Suppressor macrophage (primary cell): Measurements from ENCODE around the gene PDZRN3.

Experiments used
- DNase-seq, 4 experiments: peaks; one replicate each; pipeline ENCODE4 v3.0.0-alpha.2; 2020 to 2022

Gene PDZRN3

GRCh38 chr3:73555076-73555475, 69.7 kb downstream of the PDZRN3 start:
- no peak for DNase-seq

GRCh38 chr3:73552700-73553099, 72.0 kb downstream of the PDZRN3 start:
- DNase-seq: no peak

GRCh38 chr3:73550032-73550431, 74.7 kb downstream of the PDZRN3 start:
- DNase-seq: no peak

GRCh38 chr3:73549051-73549600, 75.6 kb downstream of the PDZRN3 start:
- DNase-seq: no peak

- DNase-seq: no peak
Observed at GRCh38 chr3:73548436-73548835, 76.3 kb downstream of the PDZRN3 start.

- no peak for DNase-seq
Observed at GRCh38 chr3:73547427-73548248, 77.1 kb downstream of the PDZRN3 start.

- no peak for DNase-seq
Observed at GRCh38 chr3:73546961-73547360, 77.8 kb downstream of the PDZRN3 start.

- DNase-seq: no peak
Observed at GRCh38 chr3:73543412-73543811, 81.3 kb downstream of the PDZRN3 start.

GRCh38 chr3:73542136-73542535, 82.6 kb downstream of the PDZRN3 start:
- DNase-seq: no peak

GRCh38 chr3:73540969-73541740, 83.6 kb downstream of the PDZRN3 start:
- DNase-seq: no peak

GRCh38 chr3:73538486-73538885, 86.3 kb downstream of the PDZRN3 start:
- DNase-seq: no peak

GRCh38 chr3:73536952-73537351, 87.8 kb downstream of the PDZRN3 start:
- DNase-seq: no peak

GRCh38 chr3:73536336-73536895, 88.3 kb downstream of the PDZRN3 start:
- no peak for DNase-seq

GRCh38 chr3:73535931-73536330, 88.8 kb downstream of the PDZRN3 start:
- no peak for DNase-seq

- no peak for DNase-seq
Observed at GRCh38 chr3:73535137-73535536, 89.6 kb downstream of the PDZRN3 start.

- no peak for DNase-seq
Observed at GRCh38 chr3:73530022-73530396, 94.7 kb downstream of the PDZRN3 start.

GRCh38 chr3:73529308-73530021, 95.3 kb downstream of the PDZRN3 start:
- DNase-seq: no peak

- no peak for DNase-seq
Observed at GRCh38 chr3:73525591-73525990, 99.2 kb downstream of the PDZRN3 start.

- DNase-seq: no peak
Observed at GRCh38 chr3:73523661-73524060, 101.1 kb downstream of the PDZRN3 start.

GRCh38 chr3:73521734-73522336, 102.9 kb downstream of the PDZRN3 start:
- DNase-seq: no peak

GRCh38 chr3:73520931-73521461, 103.7 kb downstream of the PDZRN3 start:
- no peak for DNase-seq

- DNase-seq: no peak
Observed at GRCh38 chr3:73516631-73517030, 108.1 kb downstream of the PDZRN3 start.
